Prostate gland (tissue), 2 donors: ENCODE data around the gene RYR2. TPM values are rescaled to one million over a fixed set of nuclear protein-coding genes. Genes with fewer than 3 reads are reported as not detected.

ENCODE experiments used
- DNase-seq: peaks from one replicate; pipeline ENCODE4 v3.0.0-alpha.2; 2019; ENCODE audit warnings: low spot score
- H3K27ac ChIP-seq, 2 donors: fragments of 200-600 bp; sonication (generic); 2 replicates each; pipeline ENCODE4 v1.5.1; 2017 to 2019
- H3K27me3 ChIP-seq: fragments of 200-600 bp; sonication (generic); replicated peaks from 2 replicates; pipeline ENCODE4 v1.5.1; 2019; ENCODE audit not compliant: insufficient read depth
- H3K36me3 ChIP-seq, 2 donors: fragments of 200-600 bp; sonication (generic); 1 replicate in 1 of 2; 2 replicates in 1 of 2; pipeline versions ENCODE4 v1.5.1 to v1.8.1; 2017 to 2019
- H3K4me1 ChIP-seq: fragments of 200-600 bp; sonication (generic); replicated peaks from 2 replicates; pipeline ENCODE4 v1.5.1; 2019
- H3K4me3 ChIP-seq, 2 donors: fragments of 200-600 bp; sonication (generic); 2 replicates each; pipeline ENCODE4 v1.5.1; 2017 to 2019
- H3K9me3 ChIP-seq: fragments of 200-600 bp; sonication (generic); 2 replicates; pipeline ENCODE4 v1.5.1; 2017
- POLR2A ChIP-seq: fragments of 450-650 bp; IDR thresholded peaks from one replicate; pipeline ENCODE4 v1.6.1; 2016; ENCODE audit warnings: antibody characterized with exemption, mild to moderate bottlenecking
- POLR2AphosphoS5 ChIP-seq: sonication (generic); formaldehyde crosslinking; IDR thresholded peaks from one replicate; pipeline ENCODE4 v1.6.1; 2017; ENCODE audit warnings: antibody characterized with exemption
- WGBS: methylation state at CpG from one replicate; pipeline ENCODE4 v1.1.5; 2018; 5-methylcytosine and 5-hydroxymethylcytosine counted together
- intact Hi-C: fragments of 100-400 bp; cut with DNase I; formaldehyde crosslinking; loops from one replicate; pipeline ENCODE4 v1.14.2; 2022
- total RNA-seq, 2 donors: library from RNA; depleted of rRNA; stranded (reverse); fragments of >200 nt; gene quantifications; one replicate each; pipeline ENCODE4 v1.1.0, GENCODE V29; 2016
- TF ChIP-seq, protein P1 (sequence below), 4 experiments: fragments of 200-600 bp in 2 of 4; fragments of 450-650 bp in 2 of 4; sonication (generic) in 2 of 4; IDR thresholded peaks; 1 replicate in 3 of 4; 2 replicates in 1 of 4; pipeline ENCODE4 v1.5.1; 2016 to 2019; ENCODE audit warnings: antibody characterized with exemption in 4 of 4, mild to moderate bottlenecking in 2 of 4, moderate library complexity in 2 of 4

RYR2 gene
- total RNA-seq, 2 donors from 2014 or later, result 2.9 to 6.7 TPM

- no peaks in the 10 kb centered on the region for H3K36me3 ChIP-seq
- WGBS, result 96% methylated on average over 6 of the region's 6 CpGs
- H3K9me3 ChIP-seq, result no peaks in the 10 kb centered on the region
- H3K27me3 ChIP-seq, result no peaks in the 10 kb centered on the region
- TF ChIP-seq POLR2AphosphoS5 (no peak), POLR2A (no peak)
- TF ChIP-seq, protein P1, sequence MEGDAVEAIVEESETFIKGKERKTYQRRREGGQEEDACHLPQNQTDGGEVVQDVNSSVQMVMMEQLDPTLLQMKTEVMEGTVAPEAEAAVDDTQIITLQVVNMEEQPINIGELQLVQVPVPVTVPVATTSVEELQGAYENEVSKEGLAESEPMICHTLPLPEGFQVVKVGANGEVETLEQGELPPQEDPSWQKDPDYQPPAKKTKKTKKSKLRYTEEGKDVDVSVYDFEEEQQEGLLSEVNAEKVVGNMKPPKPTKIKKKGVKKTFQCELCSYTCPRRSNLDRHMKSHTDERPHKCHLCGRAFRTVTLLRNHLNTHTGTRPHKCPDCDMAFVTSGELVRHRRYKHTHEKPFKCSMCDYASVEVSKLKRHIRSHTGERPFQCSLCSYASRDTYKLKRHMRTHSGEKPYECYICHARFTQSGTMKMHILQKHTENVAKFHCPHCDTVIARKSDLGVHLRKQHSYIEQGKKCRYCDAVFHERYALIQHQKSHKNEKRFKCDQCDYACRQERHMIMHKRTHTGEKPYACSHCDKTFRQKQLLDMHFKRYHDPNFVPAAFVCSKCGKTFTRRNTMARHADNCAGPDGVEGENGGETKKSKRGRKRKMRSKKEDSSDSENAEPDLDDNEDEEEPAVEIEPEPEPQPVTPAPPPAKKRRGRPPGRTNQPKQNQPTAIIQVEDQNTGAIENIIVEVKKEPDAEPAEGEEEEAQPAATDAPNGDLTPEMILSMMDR (IDR thresholded peaks at IDR 0.05), result no peak
- intact Hi-C loops, result no loop called here
- no peak overlapping the region for H3K4me3 ChIP-seq
- H3K27ac ChIP-seq, result no peak overlapping the region
- DNase-seq, result no peak
- no peaks in the 10 kb centered on the region for H3K4me1 ChIP-seq
Observed at GRCh38 chr1:237342730-237343129, 300.7 kb downstream of the RYR2 start.

- 96% methylated on average over 3 of the region's 3 CpGs for WGBS
- DNase-seq, result no peak
- H3K36me3 ChIP-seq, result no peaks in the 10 kb centered on the region
- no peaks in the 10 kb centered on the region for H3K4me1 ChIP-seq
- no peak overlapping the region for H3K27ac ChIP-seq
- H3K9me3 ChIP-seq, result no peaks in the 10 kb centered on the region
- H3K4me3 ChIP-seq, result no peak overlapping the region
- TF ChIP-seq POLR2A (no peak), POLR2AphosphoS5 (no peak)
- TF ChIP-seq, protein P1 (IDR thresholded peaks at IDR 0.05), result no peak
- intact Hi-C loops, result no loop called here
- no peaks in the 10 kb centered on the region for H3K27me3 ChIP-seq
Observed at GRCh38 chr1:237352747-237353146, 310.8 kb downstream of the RYR2 start.

DNA sequence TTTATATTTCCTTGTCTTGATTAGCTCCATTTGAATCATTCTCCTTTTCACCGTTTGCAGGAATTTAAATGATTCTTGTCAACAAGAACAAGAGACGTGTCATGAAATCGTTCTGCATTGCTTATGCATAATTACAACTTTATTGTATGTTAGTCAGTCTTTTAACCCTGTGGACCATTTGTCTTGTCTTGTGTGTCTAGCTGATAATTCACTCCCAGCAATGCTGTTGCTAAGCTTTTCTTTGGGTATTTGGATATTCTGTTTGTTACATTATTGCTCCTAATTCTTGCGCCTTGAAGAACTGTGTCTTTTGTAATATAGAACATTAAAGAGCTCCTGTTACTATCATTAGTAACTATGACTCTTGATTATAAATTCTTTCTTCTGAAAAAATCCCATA, 311.9 kb downstream of the RYR2 start:
- H3K27ac ChIP-seq, result no peak overlapping the region
- H3K36me3 ChIP-seq, result no peaks in the 10 kb centered on the region
- no peaks in the 10 kb centered on the region for H3K9me3 ChIP-seq
- TF ChIP-seq POLR2AphosphoS5, result no peak
- TF ChIP-seq, protein P1 (IDR thresholded peaks at IDR 0.05), result no peak
- no peak for TF ChIP-seq POLR2A
- DNase-seq, result no peak
- intact Hi-C loops, result no loop called here
- WGBS, result 64% methylated on average over 4 of the region's 4 CpGs
- H3K27me3 ChIP-seq, result no peaks in the 10 kb centered on the region
- no peak overlapping the region for H3K4me3 ChIP-seq
- H3K4me1 ChIP-seq, result no peaks in the 10 kb centered on the region

DNA sequence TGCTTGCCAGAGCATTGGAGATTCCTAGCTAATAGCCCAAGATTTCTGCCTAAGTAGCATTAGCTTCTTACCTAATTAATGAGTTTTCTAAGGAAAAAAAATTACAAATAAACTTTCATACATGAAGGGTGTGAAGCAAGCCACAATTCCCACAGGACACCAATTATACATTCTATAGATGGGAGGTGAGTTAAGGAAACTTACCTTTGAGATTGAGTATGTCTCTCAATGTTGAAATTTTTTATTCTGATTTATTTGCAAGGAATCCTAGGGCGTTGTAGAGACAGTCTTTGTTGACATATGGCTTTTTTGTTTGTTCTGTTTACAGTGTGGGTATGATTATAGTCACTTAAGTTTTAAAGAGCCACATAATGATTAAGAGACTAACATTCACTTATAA, 313.0 kb downstream of the RYR2 start:
- Histone ChIP-seq H3K9me3 (no peaks in the 10 kb centered on the region), H3K27me3 (no peaks in the 10 kb centered on the region), H3K4me3 (no peak overlapping the region), H3K27ac (no peak overlapping the region), H3K36me3 (no peaks in the 10 kb centered on the region), H3K4me1 (no peaks in the 10 kb centered on the region)
- WGBS, result 36% methylated on average over 1 of the region's 1 CpG
- DNase-seq, result no peak
- intact Hi-C loops, result no loop called here
- TF ChIP-seq, protein P1 (IDR thresholded peaks at IDR 0.05), result no peak
- TF ChIP-seq POLR2AphosphoS5, result no peak
- TF ChIP-seq POLR2A, result no peak

DNA sequence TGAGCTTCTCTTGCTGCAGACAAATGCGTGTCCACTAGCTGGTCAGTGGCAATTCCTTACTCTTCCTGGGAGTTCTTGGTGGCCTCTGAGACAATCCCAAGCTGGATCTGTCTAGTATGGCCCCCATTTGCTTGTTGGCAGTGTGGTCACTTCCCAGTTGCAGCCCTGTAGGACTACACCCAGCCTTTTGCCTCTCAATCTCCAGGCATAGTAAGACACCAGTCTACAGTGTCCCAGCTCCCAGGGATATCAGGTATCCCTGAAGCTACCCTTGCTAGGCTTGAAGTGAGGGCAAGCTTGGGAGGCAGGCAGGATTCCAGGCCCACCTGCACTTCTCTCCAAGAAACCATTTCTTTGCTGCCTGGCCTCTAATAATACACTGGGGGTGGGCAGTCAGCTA, 316.6 kb downstream of the RYR2 start:
- Histone ChIP-seq H3K27ac (no peak overlapping the region), H3K4me1 (no peaks in the 10 kb centered on the region), H3K4me3 (no peak overlapping the region), H3K9me3 (no peaks in the 10 kb centered on the region), H3K36me3 (no peaks in the 10 kb centered on the region), H3K27me3 (no peaks in the 10 kb centered on the region)
- intact Hi-C loops, result no loop called here
- no peak for DNase-seq
- WGBS, result 100% methylated on average over 1 of the region's 1 CpG
- TF ChIP-seq, protein P1 (IDR thresholded peaks at IDR 0.05), result no peak
- TF ChIP-seq POLR2AphosphoS5, result no peak
- TF ChIP-seq POLR2A, result no peak
